ENCODE data around the gene TREM1. TPM values are rescaled to one million over a fixed set of nuclear protein-coding genes. Genes with fewer than 3 reads are reported as not detected.

Gene TREM1
- total RNA-seq, 1 donor from 2014 or later: 0.20 TPM

GRCh38 chr6:41237128-41237527 is 49.4 kb downstream of the TREM1 start:
- Histone ChIP-seq H3K4me3 (ENCODE audit: insufficient read depth, low read depth, low read length) (no peak overlapping the region), H3K4me1 (ENCODE audit: insufficient read depth, low read length) (no peaks in the 10 kb centered on the region), H3K36me3 (ENCODE audit: insufficient read depth, low read length) (no peaks in the 10 kb centered on the region), H4K20me1 (ENCODE audit: insufficient read depth, low read length) (no peaks in the 10 kb centered on the region), H3K9ac (ENCODE audit: low read length) (no peak overlapping the region), H3K9me3 (ENCODE audit: insufficient read depth, low read depth, low read length) (no peaks in the 10 kb centered on the region), H3K4me2 (ENCODE audit: low read length) (no peak overlapping the region), H2AFZ (ENCODE audit: low read depth, low read length) (no peak overlapping the region), H3K27me3 (ENCODE audit: insufficient read depth, low read length) (peaks cover 14% of the 10 kb centered on the region), H3K79me2 (ENCODE audit: insufficient read depth, low read length) (no peaks in the 10 kb centered on the region), H3K27ac (ENCODE audit: low read depth, low read length) (no peak overlapping the region)
- no peak overlapping the region for H3K27ac Mint-ChIP-seq (ENCODE audit: unreplicated experiment)
- H3K4me3 Mint-ChIP-seq (ENCODE audit: unreplicated experiment): no peak overlapping the region
- no peaks in the 10 kb centered on the region for H3K36me3 Mint-ChIP-seq (ENCODE audit: low read depth, unreplicated experiment)
- no peaks in the 10 kb centered on the region for H3K9me3 Mint-ChIP-seq (ENCODE audit: unreplicated experiment)
- H3K27me3 Mint-ChIP-seq (ENCODE audit: low read depth, unreplicated experiment): peaks cover 49% of the 10 kb centered on the region
- no peak for TF ChIP-seq CTCF (IDR thresholded peaks at IDR 0.05; ENCODE audit: insufficient read depth, low read depth, low read length)
- TF ChIP-seq EZH2 (IDR thresholded peaks at IDR 0.05; ENCODE audit: insufficient read depth, low read length): no peak
- FAIRE-seq (no peak), DNase-seq (ENCODE audit: low read depth) (no peak)
- H3K4me1 Mint-ChIP-seq (ENCODE audit: low read depth, unreplicated experiment): peaks cover 5% of the 10 kb centered on the region

- Histone ChIP-seq H3K4me1 (ENCODE audit: insufficient read depth, low read length) (no peaks in the 10 kb centered on the region), H3K36me3 (ENCODE audit: insufficient read depth, low read length) (no peaks in the 10 kb centered on the region), H2AFZ (ENCODE audit: low read depth, low read length) (no peak overlapping the region), H3K4me3 (ENCODE audit: insufficient read depth, low read depth, low read length) (no peak overlapping the region), H3K27ac (ENCODE audit: low read depth, low read length) (no peak overlapping the region), H3K9ac (ENCODE audit: low read length) (no peak overlapping the region), H3K4me2 (ENCODE audit: low read length) (no peak overlapping the region), H3K27me3 (ENCODE audit: insufficient read depth, low read length) (peaks cover 14% of the 10 kb centered on the region), H3K9me3 (ENCODE audit: insufficient read depth, low read depth, low read length) (no peaks in the 10 kb centered on the region), H4K20me1 (ENCODE audit: insufficient read depth, low read length) (no peaks in the 10 kb centered on the region), H3K79me2 (ENCODE audit: insufficient read depth, low read length) (no peaks in the 10 kb centered on the region)
- Mint-ChIP-seq H3K4me1 (ENCODE audit: low read depth, unreplicated experiment) (peaks cover 5% of the 10 kb centered on the region), H3K27ac (ENCODE audit: unreplicated experiment) (no peak overlapping the region), H3K9me3 (ENCODE audit: unreplicated experiment) (no peaks in the 10 kb centered on the region), H3K36me3 (ENCODE audit: low read depth, unreplicated experiment) (no peaks in the 10 kb centered on the region), H3K4me3 (ENCODE audit: unreplicated experiment) (no peak overlapping the region), H3K27me3 (ENCODE audit: low read depth, unreplicated experiment) (peaks cover 43% of the 10 kb centered on the region)
- FAIRE-seq: no peak
- no peak for DNase-seq (ENCODE audit: low read depth)
- TF ChIP-seq CTCF (IDR thresholded peaks at IDR 0.05; ENCODE audit: insufficient read depth, low read depth, low read length): no peak
- no peak for TF ChIP-seq EZH2 (IDR thresholded peaks at IDR 0.05; ENCODE audit: insufficient read depth, low read length)
Observed at GRCh38 chr6:41236276-41236675, 50.2 kb downstream of the TREM1 start.

GRCh38 chr6:41232667-41233066 is 53.8 kb downstream of the TREM1 start:
- Histone ChIP-seq H3K79me2 (ENCODE audit: insufficient read depth, low read length) (no peaks in the 10 kb centered on the region), H3K27me3 (ENCODE audit: insufficient read depth, low read length) (no peaks in the 10 kb centered on the region), H3K27ac (ENCODE audit: low read depth, low read length) (no peak overlapping the region), H4K20me1 (ENCODE audit: insufficient read depth, low read length) (no peaks in the 10 kb centered on the region), H3K4me3 (ENCODE audit: insufficient read depth, low read depth, low read length) (no peak overlapping the region), H3K9ac (ENCODE audit: low read length) (no peak overlapping the region), H3K36me3 (ENCODE audit: insufficient read depth, low read length) (no peaks in the 10 kb centered on the region), H3K9me3 (ENCODE audit: insufficient read depth, low read depth, low read length) (no peaks in the 10 kb centered on the region), H2AFZ (ENCODE audit: low read depth, low read length) (no peak overlapping the region), H3K4me2 (ENCODE audit: low read length) (no peak overlapping the region), H3K4me1 (ENCODE audit: insufficient read depth, low read length) (no peaks in the 10 kb centered on the region)
- no peak overlapping the region for H3K27ac Mint-ChIP-seq (ENCODE audit: unreplicated experiment)
- FAIRE-seq (no peak), DNase-seq (ENCODE audit: low read depth) (no peak)
- TF ChIP-seq CTCF (IDR thresholded peaks at IDR 0.05; ENCODE audit: insufficient read depth, low read depth, low read length) (no peak), EZH2 (IDR thresholded peaks at IDR 0.05; ENCODE audit: insufficient read depth, low read length) (no peak)
- H3K9me3 Mint-ChIP-seq (ENCODE audit: unreplicated experiment): no peaks in the 10 kb centered on the region
- peaks cover 27% of the 10 kb centered on the region for H3K27me3 Mint-ChIP-seq (ENCODE audit: low read depth, unreplicated experiment)
- H3K4me1 Mint-ChIP-seq (ENCODE audit: low read depth, unreplicated experiment): no peaks in the 10 kb centered on the region
- no peaks in the 10 kb centered on the region for H3K36me3 Mint-ChIP-seq (ENCODE audit: low read depth, unreplicated experiment)
- H3K4me3 Mint-ChIP-seq (ENCODE audit: unreplicated experiment): no peak overlapping the region

Measured in astrocyte (in vitro differentiated cells and primary cell).